GM12892 (cell line): ENCODE results near the gene CHURC1.

Experiments
- POLR2A ChIP-seq: IDR thresholded peaks from 2 replicates; pipeline ENCODE4 v1.6.1; 2011; ENCODE audit warnings: low read depth, low read length, control low read depth
- POLR2AphosphoS5 ChIP-seq: IDR thresholded peaks from 2 replicates; pipeline ENCODE4 v1.6.1; 2011; ENCODE audit warnings: low read depth, low read length, control low read depth
- TAF1 ChIP-seq: IDR thresholded peaks from 2 replicates; pipeline ENCODE4 v1.6.1; 2011; ENCODE audit warnings: low read depth, mild to moderate bottlenecking, control low read depth, low read length, borderline replicate concordance

DNA sequence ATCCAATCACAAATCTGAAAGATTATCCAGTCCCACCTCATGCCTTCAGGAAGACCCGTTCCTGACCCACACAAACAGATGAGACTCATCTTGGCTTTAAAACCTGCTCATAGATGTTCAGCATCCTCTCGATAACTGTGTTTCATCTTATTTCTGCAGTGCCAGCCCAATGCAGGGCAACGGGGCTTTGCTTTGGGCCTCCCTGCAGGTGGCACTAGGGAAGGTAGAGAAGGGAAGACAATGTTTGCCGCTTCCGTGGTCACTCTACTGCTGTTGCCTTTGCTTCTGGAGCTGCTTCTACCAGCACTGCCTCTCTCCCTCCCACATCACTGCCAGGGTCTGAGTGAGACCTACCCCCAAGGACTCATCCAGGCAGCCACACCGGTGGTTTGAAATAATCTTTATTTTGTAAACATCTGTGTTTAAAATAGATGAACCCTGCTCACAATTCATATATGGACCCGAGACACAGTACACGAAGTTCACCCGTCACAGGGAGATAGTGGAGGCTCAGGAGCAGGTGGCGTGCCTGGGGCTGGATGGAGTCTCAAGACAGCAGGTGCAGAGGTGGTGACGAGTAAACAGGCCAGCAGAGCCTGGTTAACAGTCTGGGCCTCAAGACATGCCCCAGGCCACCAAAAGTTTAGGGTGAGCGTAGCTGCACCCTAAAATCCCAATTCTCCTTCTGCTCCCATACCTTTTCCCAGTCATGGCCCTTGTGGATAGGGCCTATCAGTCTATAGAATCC lies 31.4 kb downstream of the CHURC1 start:
- TF ChIP-seq POLR2AphosphoS5 (no peak), TAF1 (no peak), POLR2A (no peak)
